RPMI7951 (cell line): ENCODE data around the gene SAMD8. TPM values are rescaled to one million over a fixed set of nuclear protein-coding genes. Genes with fewer than 3 reads are reported as not detected.
"Not testable (repeated sequence)": the region's sequence is repeated elsewhere in the genome, so short reads cannot be mapped to it uniquely, and the experiment has no call there.

ENCODE experiments used
- DNase-seq: peaks from one replicate; pipeline ENCODE4 v3.0.0-alpha.2; 2012; ENCODE audit warnings: low read depth
- total RNA-seq: library from RNA; depleted of rRNA; stranded (reverse); fragments of >200 nt; shearing (Covaris generic); gene quantifications from 2 replicates; pipeline ENCODE4 v1.2.3, GENCODE V29; 2014

Gene SAMD8
- total RNA-seq, 1 experiment from 2014 or later, result 13.1 TPM

- peak; percentile 48 for DNase-seq
Measured at GRCh38 chr10:75195035-75195763, 83.7 kb downstream of the SAMD8 start.

- no peak for DNase-seq
Measured at GRCh38 chr10:75197066-75197465, 85.6 kb downstream of the SAMD8 start.

- DNase-seq, result peak; percentile 18
Measured at GRCh38 chr10:75197906-75198305, 86.5 kb downstream of the SAMD8 start.

GRCh38 chr10:75199949-75200348 lies 88.5 kb downstream of the SAMD8 start:
- DNase-seq, result not testable (repeated sequence)

- DNase-seq, result no peak
Measured at GRCh38 chr10:75201793-75202307, 90.4 kb downstream of the SAMD8 start.

- DNase-seq, result peak; percentile 36
Measured at GRCh38 chr10:75202321-75203045, 91.0 kb downstream of the SAMD8 start.

GRCh38 chr10:75203046-75203620 lies 91.7 kb downstream of the SAMD8 start:
- DNase-seq, result not testable (repeated sequence)

GRCh38 chr10:75203724-75204123 lies 92.3 kb downstream of the SAMD8 start:
- DNase-seq, result no peak

GRCh38 chr10:75205908-75206307 lies 94.5 kb downstream of the SAMD8 start:
- no peak for DNase-seq

- DNase-seq, result not testable (repeated sequence)
Measured at GRCh38 chr10:75206638-75207037, 95.2 kb downstream of the SAMD8 start.

- no peak for DNase-seq
Measured at GRCh38 chr10:75207079-75207856, 95.8 kb downstream of the SAMD8 start.

GRCh38 chr10:75207857-75208144 lies 96.3 kb downstream of the SAMD8 start:
- no peak for DNase-seq

- no peak for DNase-seq
Measured at GRCh38 chr10:75208181-75208580, 96.7 kb downstream of the SAMD8 start.

GRCh38 chr10:75209086-75209920 lies 97.8 kb downstream of the SAMD8 start:
- DNase-seq, result no peak

- DNase-seq, result peak; percentile 83
Measured at GRCh38 chr10:75209921-75210281, 98.4 kb downstream of the SAMD8 start.

GRCh38 chr10:75210282-75211006 lies 99.0 kb downstream of the SAMD8 start, which contains the start of gene VDAC2:
Gene VDAC2, plus strand, starts transcription at chr10:75210796. Its CDS starts 363 bp downstream, at chr10:75211159.
- peak; percentile 84 for DNase-seq

GRCh38 chr10:75211007-75211691 lies 99.7 kb downstream of the SAMD8 start:
- DNase-seq, result peak; percentile 52

- DNase-seq, result no peak
Measured at GRCh38 chr10:75212343-75212742, 100.9 kb downstream of the SAMD8 start.

GRCh38 chr10:75220274-75220673 lies 108.8 kb downstream of the SAMD8 start:
- no peak for DNase-seq

- not testable (repeated sequence) for DNase-seq
Measured at GRCh38 chr10:75221492-75221891, 110.0 kb downstream of the SAMD8 start.
